Left ventricle myocardium inferior (tissue), 1 donor: ENCODE results near the gene PXDN. TPM values are rescaled to one million over a fixed set of nuclear protein-coding genes. Genes with fewer than 3 reads are reported as not detected.

ENCODE experiments used
- DNase-seq: peaks from one replicate; pipeline ENCODE4 v3.0.0-alpha.2; 2020
- H3K27ac ChIP-seq: fragments of 200-600 bp; replicated peaks from 2 replicates; pipeline ENCODE4 v1.8.0; 2021
- H3K27me3 ChIP-seq: fragments of 200-600 bp; 2 replicates; pipeline ENCODE4 v1.8.0; 2021; ENCODE audit warnings: low read depth
- H3K36me3 ChIP-seq: fragments of 200-600 bp; 2 replicates; pipeline ENCODE4 v1.8.0; 2021
- H3K4me1 ChIP-seq: fragments of 200-600 bp; 2 replicates; pipeline ENCODE4 v1.8.0; 2021
- H3K4me3 ChIP-seq: fragments of 200-600 bp; 2 replicates; pipeline ENCODE4 v1.8.0; 2021; ENCODE audit warnings: mild to moderate bottlenecking, moderate library complexity
- H3K9me3 ChIP-seq: fragments of 200-600 bp; replicated peaks from 2 replicates; pipeline ENCODE4 v1.8.0; 2021
- intact Hi-C: fragments of 100-400 bp; cut with micrococcal nuclease; formaldehyde crosslinking; loops from one replicate; pipeline ENCODE4 v1.11.0; 2022
- total RNA-seq: library from RNA; stranded (reverse); fragmentation: NEBNext Ultra II Directional; extraction: Animal tissue kit (Norgen Biotek cat#: 25700); gene quantifications from one replicate; pipeline ENCODE4 v1.2.1, GENCODE V29; 2021
- TF ChIP-seq, protein P1 (sequence below): fragments of 200-600 bp; IDR thresholded peaks from 2 replicates; pipeline ENCODE4 v1.8.0; 2021; ENCODE audit warnings: antibody characterized with exemption, mild to moderate bottlenecking, borderline replicate concordance
- donor health status: DM: no; HTN: yes; CAD: no; lungs with severe emphysema.

Gene PXDN
- total RNA-seq, 1 donor from 2014 or later: 15.7 TPM

DNA sequence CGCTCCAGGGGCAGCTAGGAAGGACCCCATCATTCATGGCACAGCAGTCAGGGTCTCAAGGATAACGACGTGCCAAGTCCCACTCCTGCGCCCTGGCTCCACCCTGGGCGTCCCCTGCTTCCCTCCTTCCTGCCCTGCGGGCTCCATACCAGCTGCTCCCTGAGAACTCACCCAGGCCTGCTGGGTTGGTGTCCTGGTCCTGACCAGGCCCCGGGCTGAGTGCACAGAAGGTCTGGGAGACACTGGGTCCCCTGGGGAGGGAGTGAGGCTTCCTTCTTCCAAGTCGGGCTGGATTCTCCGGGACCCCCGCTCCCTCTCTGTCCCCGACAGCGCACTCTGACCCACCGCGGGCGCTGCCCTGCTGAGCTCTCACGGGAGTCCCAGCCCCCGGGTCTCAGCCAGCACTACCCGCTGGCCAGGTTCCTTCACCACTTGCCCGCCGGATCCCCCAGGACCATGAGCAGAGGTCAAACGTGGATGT, 160.2 kb downstream of the PXDN start:
- no peaks in the 10 kb centered on the region for H3K36me3 ChIP-seq
- H3K27me3 ChIP-seq: peaks cover 29% of the 10 kb centered on the region
- H3K4me1 ChIP-seq: peaks cover 2% of the 10 kb centered on the region
- H3K9me3 ChIP-seq: no peaks in the 10 kb centered on the region
- H3K4me3 ChIP-seq: no peak overlapping the region
- H3K27ac ChIP-seq: no peak overlapping the region
- DNase-seq: no peak
- intact Hi-C loops: no loop called here
- TF ChIP-seq, protein P1, sequence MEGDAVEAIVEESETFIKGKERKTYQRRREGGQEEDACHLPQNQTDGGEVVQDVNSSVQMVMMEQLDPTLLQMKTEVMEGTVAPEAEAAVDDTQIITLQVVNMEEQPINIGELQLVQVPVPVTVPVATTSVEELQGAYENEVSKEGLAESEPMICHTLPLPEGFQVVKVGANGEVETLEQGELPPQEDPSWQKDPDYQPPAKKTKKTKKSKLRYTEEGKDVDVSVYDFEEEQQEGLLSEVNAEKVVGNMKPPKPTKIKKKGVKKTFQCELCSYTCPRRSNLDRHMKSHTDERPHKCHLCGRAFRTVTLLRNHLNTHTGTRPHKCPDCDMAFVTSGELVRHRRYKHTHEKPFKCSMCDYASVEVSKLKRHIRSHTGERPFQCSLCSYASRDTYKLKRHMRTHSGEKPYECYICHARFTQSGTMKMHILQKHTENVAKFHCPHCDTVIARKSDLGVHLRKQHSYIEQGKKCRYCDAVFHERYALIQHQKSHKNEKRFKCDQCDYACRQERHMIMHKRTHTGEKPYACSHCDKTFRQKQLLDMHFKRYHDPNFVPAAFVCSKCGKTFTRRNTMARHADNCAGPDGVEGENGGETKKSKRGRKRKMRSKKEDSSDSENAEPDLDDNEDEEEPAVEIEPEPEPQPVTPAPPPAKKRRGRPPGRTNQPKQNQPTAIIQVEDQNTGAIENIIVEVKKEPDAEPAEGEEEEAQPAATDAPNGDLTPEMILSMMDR: no peak

GRCh38 chr2:1582891-1583341, 161.4 kb downstream of the PXDN start:
- intact Hi-C loops: no loop called here
- no peak overlapping the region for H3K27ac ChIP-seq
- TF ChIP-seq, protein P1: no peak
- no peaks in the 10 kb centered on the region for H3K4me1 ChIP-seq
- no peaks in the 10 kb centered on the region for H3K9me3 ChIP-seq
- no peak for DNase-seq
- H3K27me3 ChIP-seq: peaks cover 27% of the 10 kb centered on the region
- no peak overlapping the region for H3K4me3 ChIP-seq
- no peaks in the 10 kb centered on the region for H3K36me3 ChIP-seq

DNA sequence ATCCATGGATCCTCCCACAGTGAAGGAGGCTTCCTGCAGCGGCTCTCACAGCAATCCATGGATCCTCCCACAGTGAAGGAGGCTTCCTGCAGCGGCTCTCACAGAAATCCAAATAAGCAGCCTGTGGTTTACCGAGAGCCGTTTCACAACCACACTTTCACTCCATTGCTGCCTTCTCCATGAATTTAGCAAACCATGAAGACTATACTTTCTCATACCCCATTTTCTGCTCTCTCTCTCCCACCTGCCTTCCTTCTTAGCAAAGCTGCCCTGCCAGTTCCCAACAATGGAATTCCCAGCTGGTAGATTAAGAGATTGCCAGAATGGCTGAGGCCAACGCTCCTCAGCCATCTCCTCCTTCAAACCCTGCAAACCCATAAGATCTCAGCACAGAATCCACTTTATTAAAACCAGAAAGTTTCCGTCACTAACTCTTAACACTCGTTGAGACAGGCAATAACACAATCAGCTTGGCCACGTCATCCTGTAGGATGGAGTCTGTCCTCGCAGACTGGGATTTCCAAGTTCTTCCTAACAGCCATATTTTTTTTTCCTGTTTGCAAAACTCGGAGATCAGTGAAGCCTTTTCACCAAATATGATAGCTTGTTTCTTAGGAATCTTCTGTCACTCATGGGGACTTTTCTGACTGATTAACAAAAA, 162.2 kb downstream of the PXDN start:
- Histone ChIP-seq H3K27ac (peak overlapping the region; percentile 73), H3K4me1 (no peaks in the 10 kb centered on the region), H3K4me3 (no peak overlapping the region), H3K27me3 (peaks cover 27% of the 10 kb centered on the region), H3K36me3 (no peaks in the 10 kb centered on the region), H3K9me3 (no peaks in the 10 kb centered on the region)
- TF ChIP-seq, protein P1: no peak
- no peak for DNase-seq
- intact Hi-C loops: no loop called here
